GM12878 (cell line): ENCODE results near the gene C20orf202. TPM values are rescaled to one million over a fixed set of nuclear protein-coding genes. Genes with fewer than 3 reads are reported as not detected.
A peak's percentile ranks its signal among the peaks of the same experiment; 100 is the strongest.

ENCODE experiments used
- BHLHE40 ChIP-seq, 2 experiments: fragments of 450-650 bp in 1 of 2; IDR thresholded peaks; 2 replicates each; pipeline ENCODE4 v1.6.1; 2011 to 2017; ENCODE audit warnings: low read depth in 2 of 2, borderline replicate concordance in 1 of 2, improper control_type of control experiment in 1 of 2, low read length in 1 of 2, mild to moderate bottlenecking in 1 of 2
- CHD2 ChIP-seq: IDR thresholded peaks from 2 replicates; pipeline ENCODE4 v1.6.1; 2011; ENCODE audit warnings: low read depth, low read length, improper control_type of control experiment, borderline replicate concordance
- CREB1 ChIP-seq: IDR thresholded peaks from 2 replicates; pipeline ENCODE4 v1.6.1; 2012; ENCODE audit warnings: low read depth, mild to moderate bottlenecking, inconsistent platforms
- EGR1 ChIP-seq, 2 experiments: IDR thresholded peaks; 1 replicate in 1 of 2; 2 replicates in 1 of 2; pipeline ENCODE4 v1.6.1; 2011 to 2012; ENCODE audit warnings: low read depth in 2 of 2, low read length in 2 of 2, borderline replicate concordance in 1 of 2, mild to moderate bottlenecking in 1 of 2, moderate library complexity in 1 of 2
- ESRRA ChIP-seq: IDR thresholded peaks from 2 replicates; pipeline ENCODE4 v1.6.1; 2012; ENCODE audit warnings: mild to moderate bottlenecking, low read length, improper control_type of control experiment
- FOS ChIP-seq: IDR thresholded peaks from 3 replicates; pipeline ENCODE4 v1.6.1; 2011; ENCODE audit warnings: borderline replicate concordance; ENCODE audit not compliant: insufficient read length; ENCODE audit errors: extremely low read depth
- IRF4 ChIP-seq: IDR thresholded peaks from 2 replicates; pipeline ENCODE4 v1.6.1; 2011; ENCODE audit warnings: low read depth, low read length
- MTA3 ChIP-seq: IDR thresholded peaks from 2 replicates; pipeline ENCODE4 v1.6.1; 2012; ENCODE audit warnings: low read length, inconsistent platforms, borderline replicate concordance
- MXI1 ChIP-seq: fragments of 150-350 bp; IDR thresholded peaks from 2 replicates; pipeline ENCODE4 v1.6.1; 2011; ENCODE audit warnings: low read depth, mild to moderate bottlenecking, inconsistent platforms, low read length, improper control_type of control experiment
- NRF1 ChIP-seq: conservative IDR thresholded peaks from 2 replicates; pipeline ENCODE4 v1.6.1; 2011; ENCODE audit warnings: mild to moderate bottlenecking, low read depth, low read length, improper control_type of control experiment
- PAX5 ChIP-seq: IDR thresholded peaks from 2 replicates; pipeline ENCODE4 v1.6.1; 2011; ENCODE audit warnings: low read depth, low read length, borderline replicate concordance
- POU2F2 ChIP-seq: IDR thresholded peaks from 3 replicates; pipeline ENCODE4 v1.6.1; 2011; ENCODE audit warnings: low read depth, mild to moderate bottlenecking, low read length, borderline replicate concordance
- RBBP5 ChIP-seq: fragments of 200-600 bp; sonication (generic); conservative IDR thresholded peaks from 2 replicates; pipeline ENCODE4 v1.6.1; 2016
- RELA ChIP-seq: fragments of 450-650 bp; IDR thresholded peaks from 2 replicates; pipeline ENCODE4 v1.8.0; 2014; ENCODE audit warnings: borderline replicate concordance; ENCODE audit not compliant: partially characterized antibody
- RFX5 ChIP-seq: IDR thresholded peaks from 2 replicates; pipeline ENCODE4 v1.6.1; 2011; ENCODE audit warnings: low read depth, low read length, improper control_type of control experiment
- SIN3A ChIP-seq: IDR thresholded peaks from 2 replicates; pipeline ENCODE4 v1.6.1; 2012; ENCODE audit warnings: low read depth, low read length, improper control_type of control experiment
- SMAD5 ChIP-seq: IDR thresholded peaks from 2 replicates; pipeline ENCODE4 v1.6.1; 2016; ENCODE audit warnings: antibody characterized with exemption, low read depth
- SMARCA5 ChIP-seq: fragments of 450-650 bp; IDR thresholded peaks from 2 replicates; pipeline ENCODE4 v1.6.1; 2017; ENCODE audit warnings: mild to moderate bottlenecking
- SMC3 ChIP-seq: IDR thresholded peaks from 2 replicates; pipeline ENCODE4 v1.6.1; 2011; ENCODE audit warnings: low read length, improper control_type of control experiment, borderline replicate concordance
- ZNF274 ChIP-seq: IDR thresholded peaks from one replicate; pipeline ENCODE4 v1.8.0; 2011; ENCODE audit not compliant: insufficient read length, insufficient read depth
- polyA plus RNA-seq, 11 experiments: library from polyadenylated mRNA; depleted of rRNA in 4 of 11; unstranded in 6 of 11; stranded (reverse) in 5 of 11; fragments of >200 nt; fragmentation: Nextera tagmentation in 4 of 11; fragmentation: Illumina TruSeq in 1 of 11; extraction: Ambion mirVana in 4 of 11; extraction: Trizol in 1 of 11; gene quantifications; 1 replicate in 1 of 11; 2 replicates in 10 of 11; pipeline versions ENCODE4 v1.2.1 to v1.2.3, GENCODE V29; 2011 to 2016; ENCODE audit warnings: inconsistent platforms in 2 of 11, missing spikeins in 2 of 11, low read depth in 1 of 11
- total RNA-seq, 4 experiments: library from RNA; depleted of rRNA in 3 of 4; stranded (reverse); fragments of >200 nt in 3 of 4; fragmentation: Illumina TruSeq in 1 of 4; extraction: Trizol in 1 of 4; gene quantifications; 2 replicates each; pipeline versions ENCODE4 v1.2.1 to v1.2.3, GENCODE V29; 2013 to 2021
- TF ChIP-seq, protein P1 (sequence below): fragments of 450-650 bp; IDR thresholded peaks from 2 replicates; pipeline ENCODE4 v1.6.1; 2016; ENCODE audit warnings: mild to moderate bottlenecking
- TF ChIP-seq, protein P2 (sequence below), 3 experiments: IDR thresholded peaks in 2 of 3; conservative IDR thresholded peaks in 1 of 3; 2 replicates each; pipeline ENCODE4 v1.5.1; 2011; ENCODE audit warnings: low read depth in 3 of 3, low read length in 3 of 3, mild to moderate bottlenecking in 3 of 3, control low read depth in 2 of 3, moderate library complexity in 2 of 3, inconsistent platforms in 1 of 3, mixed read lengths in 1 of 3; ENCODE audit not compliant: control insufficient read depth in 2 of 3, insufficient read depth in 1 of 3; ENCODE audit errors: extremely low read depth in 1 of 3
- TF ChIP-seq, protein P3 (sequence below): IDR thresholded peaks from 2 replicates; pipeline ENCODE4 v1.6.1; 2011; ENCODE audit warnings: low read depth, mild to moderate bottlenecking, low read length, moderate library complexity, borderline replicate concordance; ENCODE audit errors: extremely low read depth
- TF ChIP-seq, protein P4 (sequence below): fragments of 450-650 bp; formaldehyde crosslinking; IDR thresholded peaks from 2 replicates; pipeline ENCODE4 v1.4.0; 2022; ENCODE audit warnings: mild to moderate bottlenecking, moderate library complexity

Gene C20orf202
- total and polyA plus RNA-seq, 10 of the 15 experiments (the other 5 are each of a cell fraction or from before 2014, with no cell fraction given) = 0.04 TPM; not detected in 8

DNA sequence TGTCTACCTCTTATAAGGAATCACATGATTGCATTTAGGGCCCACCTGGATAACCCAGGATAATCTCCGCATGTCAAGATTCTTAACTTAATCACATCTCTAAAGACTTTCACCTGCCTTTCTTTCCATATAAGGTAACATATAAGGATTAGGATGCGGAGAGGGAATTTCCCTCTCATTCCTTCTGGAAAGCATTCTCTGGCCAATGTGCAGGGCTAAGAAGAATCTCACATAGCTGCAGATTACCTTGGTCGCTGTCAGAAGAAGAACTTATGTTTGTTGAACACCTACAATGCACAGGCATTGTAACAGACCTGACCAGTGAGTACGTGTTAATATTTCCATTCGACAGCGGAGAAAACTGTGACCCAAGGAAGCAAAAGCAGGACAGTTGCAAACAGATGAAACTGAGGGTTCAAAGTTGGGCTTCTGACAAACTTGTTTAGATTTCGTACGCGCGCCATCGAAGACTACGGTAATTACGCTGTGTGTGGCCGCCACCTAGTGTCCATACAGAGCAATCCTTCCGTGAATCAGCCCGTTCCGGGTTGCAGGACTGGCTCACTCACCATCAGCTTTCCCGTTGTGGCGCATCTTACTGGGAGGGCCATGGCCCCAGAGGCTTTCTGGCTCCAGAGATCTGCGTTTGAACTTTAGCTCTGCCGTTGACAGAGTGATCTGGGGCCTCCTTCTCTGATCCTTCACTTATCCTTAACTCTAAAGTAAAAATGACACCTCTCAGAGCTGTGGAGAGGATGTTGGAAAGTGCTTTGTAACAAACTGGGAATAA, 9.5 kb downstream of the C20orf202 start (continued):
- TF ChIP-seq CHD2 (no peak), SIN3A (no peak), NRF1 (no peak), RELA (no peak), CREB1 (no peak), ZNF274 (no peak), SMARCA5 (no peak), FOS (no peak), POU2F2 (peak; percentile 33; the same call in 1 of the 3 replicates), SMAD5 (no peak), ESRRA (no peak), MTA3 (no peak), EGR1 (IDR thresholded peaks at IDR 0.05; ENCODE audit: borderline replicate concordance in 1 of 2, low read depth in 2 of 2, low read length in 2 of 2) (no peak), BHLHE40 (IDR thresholded peaks at IDR 0.05; ENCODE audit: borderline replicate concordance in 1 of 2, low read depth in 2 of 2, low read length in 1 of 2) (0 out of 4 replicates have a peak, but pooled peaks of 1 of the 2 experiments have one; percentile 17), MXI1 (no peak), PAX5 (0 out of 2 replicates have a peak, but pooled peaks have one; percentile 38), IRF4 (0 out of 2 replicates have a peak, but pooled peaks have one; percentile 25), RBBP5 (no peak), SMC3 (peak; percentile 64), RFX5 (no peak)
- TF ChIP-seq, protein P1, sequence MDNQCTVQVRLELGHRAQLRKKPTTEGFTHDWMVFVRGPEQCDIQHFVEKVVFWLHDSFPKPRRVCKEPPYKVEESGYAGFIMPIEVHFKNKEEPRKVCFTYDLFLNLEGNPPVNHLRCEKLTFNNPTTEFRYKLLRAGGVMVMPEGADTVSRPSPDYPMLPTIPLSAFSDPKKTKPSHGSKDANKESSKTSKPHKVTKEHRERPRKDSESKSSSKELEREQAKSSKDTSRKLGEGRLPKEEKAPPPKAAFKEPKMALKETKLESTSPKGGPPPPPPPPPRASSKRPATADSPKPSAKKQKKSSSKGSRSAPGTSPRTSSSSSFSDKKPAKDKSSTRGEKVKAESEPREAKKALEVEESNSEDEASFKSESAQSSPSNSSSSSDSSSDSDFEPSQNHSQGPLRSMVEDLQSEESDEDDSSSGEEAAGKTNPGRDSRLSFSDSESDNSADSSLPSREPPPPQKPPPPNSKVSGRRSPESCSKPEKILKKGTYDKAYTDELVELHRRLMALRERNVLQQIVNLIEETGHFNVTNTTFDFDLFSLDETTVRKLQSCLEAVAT = no peak
- TF ChIP-seq, protein P2, sequence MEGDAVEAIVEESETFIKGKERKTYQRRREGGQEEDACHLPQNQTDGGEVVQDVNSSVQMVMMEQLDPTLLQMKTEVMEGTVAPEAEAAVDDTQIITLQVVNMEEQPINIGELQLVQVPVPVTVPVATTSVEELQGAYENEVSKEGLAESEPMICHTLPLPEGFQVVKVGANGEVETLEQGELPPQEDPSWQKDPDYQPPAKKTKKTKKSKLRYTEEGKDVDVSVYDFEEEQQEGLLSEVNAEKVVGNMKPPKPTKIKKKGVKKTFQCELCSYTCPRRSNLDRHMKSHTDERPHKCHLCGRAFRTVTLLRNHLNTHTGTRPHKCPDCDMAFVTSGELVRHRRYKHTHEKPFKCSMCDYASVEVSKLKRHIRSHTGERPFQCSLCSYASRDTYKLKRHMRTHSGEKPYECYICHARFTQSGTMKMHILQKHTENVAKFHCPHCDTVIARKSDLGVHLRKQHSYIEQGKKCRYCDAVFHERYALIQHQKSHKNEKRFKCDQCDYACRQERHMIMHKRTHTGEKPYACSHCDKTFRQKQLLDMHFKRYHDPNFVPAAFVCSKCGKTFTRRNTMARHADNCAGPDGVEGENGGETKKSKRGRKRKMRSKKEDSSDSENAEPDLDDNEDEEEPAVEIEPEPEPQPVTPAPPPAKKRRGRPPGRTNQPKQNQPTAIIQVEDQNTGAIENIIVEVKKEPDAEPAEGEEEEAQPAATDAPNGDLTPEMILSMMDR (IDR thresholded peaks at IDR 0.05 in 2 of 3, conservative IDR thresholded peaks at IDR 0.05 in 1 of 3; ENCODE audit: control insufficient read depth in 2 of 3, extremely low read depth in 1 of 3, insufficient read depth in 1 of 3, low read depth in 3 of 3, low read length in 3 of 3) = peak; percentile 76 to 89 (median 87)
- TF ChIP-seq, protein P3, sequence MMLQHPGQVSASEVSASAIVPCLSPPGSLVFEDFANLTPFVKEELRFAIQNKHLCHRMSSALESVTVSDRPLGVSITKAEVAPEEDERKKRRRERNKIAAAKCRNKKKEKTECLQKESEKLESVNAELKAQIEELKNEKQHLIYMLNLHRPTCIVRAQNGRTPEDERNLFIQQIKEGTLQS = no peak
- TF ChIP-seq, protein P4, sequence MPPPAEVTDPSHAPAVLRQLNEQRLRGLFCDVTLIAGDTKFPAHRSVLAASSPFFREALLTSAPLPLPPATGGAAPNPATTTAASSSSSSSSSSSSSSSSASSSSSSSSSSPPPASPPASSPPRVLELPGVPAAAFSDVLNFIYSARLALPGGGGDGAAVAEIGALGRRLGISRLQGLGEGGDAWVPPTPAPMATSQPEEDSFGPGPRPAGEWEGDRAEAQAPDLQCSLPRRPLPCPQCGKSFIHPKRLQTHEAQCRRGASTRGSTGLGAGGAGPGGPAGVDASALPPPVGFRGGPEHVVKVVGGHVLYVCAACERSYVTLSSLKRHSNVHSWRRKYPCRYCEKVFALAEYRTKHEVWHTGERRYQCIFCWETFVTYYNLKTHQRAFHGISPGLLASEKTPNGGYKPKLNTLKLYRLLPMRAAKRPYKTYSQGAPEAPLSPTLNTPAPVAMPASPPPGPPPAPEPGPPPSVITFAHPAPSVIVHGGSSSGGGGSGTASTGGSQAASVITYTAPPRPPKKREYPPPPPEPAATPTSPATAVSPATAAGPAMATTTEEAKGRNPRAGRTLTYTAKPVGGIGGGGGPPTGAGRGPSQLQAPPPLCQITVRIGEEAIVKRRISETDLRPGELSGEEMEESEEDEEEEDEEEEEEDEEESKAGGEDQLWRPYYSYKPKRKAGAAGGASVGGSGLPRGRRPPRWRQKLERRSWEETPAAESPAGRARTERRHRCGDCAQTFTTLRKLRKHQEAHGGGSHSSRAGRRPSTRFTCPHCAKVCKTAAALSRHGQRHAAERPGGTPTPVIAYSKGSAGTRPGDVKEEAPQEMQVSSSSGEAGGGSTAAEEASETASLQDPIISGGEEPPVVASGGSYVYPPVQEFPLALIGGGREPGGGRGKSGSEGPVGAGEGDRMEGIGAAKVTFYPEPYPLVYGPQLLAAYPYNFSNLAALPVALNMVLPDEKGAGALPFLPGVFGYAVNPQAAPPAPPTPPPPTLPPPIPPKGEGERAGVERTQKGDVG (CRISPR knock-in tag) = no peak
